Measurements from ENCODE around the gene FUT6. TPM values are rescaled to one million over a fixed set of nuclear protein-coding genes. Genes with fewer than 3 reads are reported as not detected.

FUT6 gene
- total RNA-seq, 1 donor from 2014 or later, result not detected

DNA sequence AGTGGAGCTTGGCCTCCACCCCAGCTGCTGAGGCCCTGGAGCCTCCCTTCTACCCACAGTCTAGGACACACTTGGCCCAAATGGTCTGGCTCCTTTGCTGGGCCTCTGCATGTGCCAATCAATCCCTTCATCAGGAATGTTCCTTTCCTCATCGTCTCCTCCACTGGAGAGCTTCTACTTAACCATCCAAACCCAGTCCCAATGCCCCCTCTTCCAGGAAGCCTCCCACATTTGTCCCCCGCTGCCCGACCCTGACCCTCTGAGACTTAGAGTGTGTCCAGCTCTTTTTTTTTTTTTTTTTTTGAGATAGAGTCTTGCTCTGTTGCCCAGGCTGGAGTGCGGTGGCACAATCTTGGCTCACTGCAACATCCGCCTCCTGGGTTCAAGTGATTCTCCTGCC lies 51.1 kb downstream of the FUT6 start:
- DNase-seq (ENCODE audit: low spot score in 2 of 2, unreplicated experiment in 2 of 2), result no peak
- Mint-ChIP-seq H3K27me3 (ENCODE audit: low read depth) (no peaks in the 10 kb centered on the region), H3K36me3 (peaks cover 33% of the 10 kb centered on the region), H3K27ac (no peak overlapping the region), H3K4me1 (peaks cover 11% of the 10 kb centered on the region), H3K4me3 (no peak overlapping the region), H3K9me3 (peaks cover 4% of the 10 kb centered on the region)
- TF ChIP-seq, protein P1, sequence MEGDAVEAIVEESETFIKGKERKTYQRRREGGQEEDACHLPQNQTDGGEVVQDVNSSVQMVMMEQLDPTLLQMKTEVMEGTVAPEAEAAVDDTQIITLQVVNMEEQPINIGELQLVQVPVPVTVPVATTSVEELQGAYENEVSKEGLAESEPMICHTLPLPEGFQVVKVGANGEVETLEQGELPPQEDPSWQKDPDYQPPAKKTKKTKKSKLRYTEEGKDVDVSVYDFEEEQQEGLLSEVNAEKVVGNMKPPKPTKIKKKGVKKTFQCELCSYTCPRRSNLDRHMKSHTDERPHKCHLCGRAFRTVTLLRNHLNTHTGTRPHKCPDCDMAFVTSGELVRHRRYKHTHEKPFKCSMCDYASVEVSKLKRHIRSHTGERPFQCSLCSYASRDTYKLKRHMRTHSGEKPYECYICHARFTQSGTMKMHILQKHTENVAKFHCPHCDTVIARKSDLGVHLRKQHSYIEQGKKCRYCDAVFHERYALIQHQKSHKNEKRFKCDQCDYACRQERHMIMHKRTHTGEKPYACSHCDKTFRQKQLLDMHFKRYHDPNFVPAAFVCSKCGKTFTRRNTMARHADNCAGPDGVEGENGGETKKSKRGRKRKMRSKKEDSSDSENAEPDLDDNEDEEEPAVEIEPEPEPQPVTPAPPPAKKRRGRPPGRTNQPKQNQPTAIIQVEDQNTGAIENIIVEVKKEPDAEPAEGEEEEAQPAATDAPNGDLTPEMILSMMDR (IDR thresholded peaks at IDR 0.05; ENCODE audit: unreplicated experiment), result no peak

- Mint-ChIP-seq H3K4me1 (peaks cover 11% of the 10 kb centered on the region), H3K9me3 (peaks cover 4% of the 10 kb centered on the region), H3K27me3 (ENCODE audit: low read depth) (no peaks in the 10 kb centered on the region), H3K36me3 (peaks cover 33% of the 10 kb centered on the region), H3K4me3 (no peak overlapping the region), H3K27ac (no peak overlapping the region)
- DNase-seq (ENCODE audit: low spot score in 2 of 2, unreplicated experiment in 2 of 2), result no peak
- TF ChIP-seq, protein P1 (IDR thresholded peaks at IDR 0.05; ENCODE audit: unreplicated experiment), result no peak
These were observed 51.9 kb downstream of the FUT6 start for GRCh38 chr19:5787409-5788182.

DNA sequence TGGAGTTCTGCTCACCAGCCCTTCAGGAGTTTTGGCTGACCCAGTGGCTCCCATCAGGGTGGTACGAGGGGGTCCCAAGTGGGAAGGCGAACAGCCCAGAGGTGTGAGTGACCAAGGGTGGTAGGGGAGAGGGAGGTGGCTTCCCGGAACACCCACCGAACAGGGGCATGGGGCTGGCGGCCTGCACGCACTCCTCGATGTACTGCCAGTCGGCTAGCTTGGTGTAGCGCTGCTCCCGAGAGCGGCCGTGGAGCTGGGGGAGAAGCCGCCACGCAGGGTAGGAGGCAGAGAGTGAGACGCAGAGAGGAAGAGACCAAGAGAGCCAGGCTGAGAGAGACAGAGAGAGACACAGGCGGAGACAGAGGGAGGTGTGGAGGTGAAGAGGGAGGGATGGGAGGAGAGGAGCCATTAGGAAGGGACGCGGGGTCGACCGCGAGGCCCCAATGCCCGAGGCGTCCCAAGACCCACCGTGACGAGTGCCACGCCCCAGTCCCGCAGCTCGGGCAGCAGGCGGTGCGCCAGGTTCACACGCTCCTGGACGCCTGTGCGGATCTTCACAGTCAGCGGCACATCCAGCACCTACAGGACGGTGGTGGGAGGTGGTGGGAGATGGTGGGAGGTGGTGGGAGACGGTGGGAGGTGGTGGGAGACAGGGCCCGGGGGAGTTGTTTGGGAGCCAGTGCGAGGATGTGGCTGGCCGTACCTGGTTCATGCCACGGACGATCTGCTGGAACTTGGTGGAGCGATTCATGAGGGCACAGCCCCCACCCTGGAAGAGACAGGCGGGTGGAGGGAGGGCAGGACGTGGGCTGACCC lies 52.7 kb downstream of the FUT6 start:
- DNase-seq (ENCODE audit: low spot score in 2 of 2, unreplicated experiment in 2 of 2), result no peak
- H3K36me3 Mint-ChIP-seq, result peaks cover 33% of the 10 kb centered on the region
- H3K4me3 Mint-ChIP-seq, result no peak overlapping the region
- peaks cover 11% of the 10 kb centered on the region for H3K4me1 Mint-ChIP-seq
- no peaks in the 10 kb centered on the region for H3K27me3 Mint-ChIP-seq (ENCODE audit: low read depth)
- TF ChIP-seq, protein P1 (IDR thresholded peaks at IDR 0.05; ENCODE audit: unreplicated experiment), result no peak
- H3K27ac Mint-ChIP-seq, result no peak overlapping the region
- H3K9me3 Mint-ChIP-seq, result peaks cover 4% of the 10 kb centered on the region

DNA sequence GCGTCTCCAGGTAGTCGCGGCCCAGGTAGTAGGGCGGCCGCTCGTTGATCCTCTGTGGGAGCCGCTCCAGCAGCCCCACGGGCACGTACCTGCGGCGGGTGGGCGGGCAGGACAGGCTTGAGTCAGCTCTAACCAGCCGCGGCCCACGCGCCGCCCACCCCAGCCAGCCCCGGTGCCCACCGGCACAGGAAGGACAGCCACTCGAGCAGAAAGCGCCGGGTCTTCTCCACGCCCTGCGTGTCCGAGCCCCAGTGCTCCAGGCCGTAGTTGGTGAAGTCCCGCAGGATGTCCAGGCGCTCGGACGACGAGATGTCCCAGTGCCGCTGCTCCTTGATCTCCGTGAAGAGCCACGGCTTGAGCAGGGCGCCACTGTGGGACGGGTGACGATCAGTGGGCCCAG lies 54.1 kb downstream of the FUT6 start:
- TF ChIP-seq, protein P1 (IDR thresholded peaks at IDR 0.05; ENCODE audit: unreplicated experiment), result no peak
- DNase-seq (ENCODE audit: low spot score in 2 of 2, unreplicated experiment in 2 of 2), result no peak
- H3K27ac Mint-ChIP-seq, result no peak overlapping the region
- no peaks in the 10 kb centered on the region for H3K9me3 Mint-ChIP-seq
- H3K4me1 Mint-ChIP-seq, result peaks cover 6% of the 10 kb centered on the region
- H3K27me3 Mint-ChIP-seq (ENCODE audit: low read depth), result no peaks in the 10 kb centered on the region
- H3K36me3 Mint-ChIP-seq, result peaks cover 28% of the 10 kb centered on the region
- H3K4me3 Mint-ChIP-seq, result no peak overlapping the region

GRCh38 chr19:5784581-5785147 lies 54.8 kb downstream of the FUT6 start, which contains the start of gene PRR22:
PRR22 (minus strand) TSS chr19:5784746; CDS start chr19:5784660, 86 bp downstream.
- DNase-seq (ENCODE audit: low spot score in 2 of 2, unreplicated experiment in 2 of 2), result no peak
- peaks cover 24% of the 10 kb centered on the region for H3K36me3 Mint-ChIP-seq
- H3K4me3 Mint-ChIP-seq, result no peak within 1 kb of the TSS
- TF ChIP-seq, protein P1 (IDR thresholded peaks at IDR 0.05; ENCODE audit: unreplicated experiment), result no peak
- H3K27ac Mint-ChIP-seq, result no peak within 1 kb of the TSS
- no peaks in the 10 kb centered on the region for H3K27me3 Mint-ChIP-seq (ENCODE audit: low read depth)
- H3K4me1 Mint-ChIP-seq, result peaks cover under 1% of the 10 kb centered on the region
- no peaks in the 10 kb centered on the region for H3K9me3 Mint-ChIP-seq
